ENCODE measurements around the gene TADA2A.
"Not testable (repeated sequence)": the region's sequence is repeated elsewhere in the genome, so short reads cannot be mapped to it uniquely, and the experiment has no call there.

Gene TADA2A

DNA sequence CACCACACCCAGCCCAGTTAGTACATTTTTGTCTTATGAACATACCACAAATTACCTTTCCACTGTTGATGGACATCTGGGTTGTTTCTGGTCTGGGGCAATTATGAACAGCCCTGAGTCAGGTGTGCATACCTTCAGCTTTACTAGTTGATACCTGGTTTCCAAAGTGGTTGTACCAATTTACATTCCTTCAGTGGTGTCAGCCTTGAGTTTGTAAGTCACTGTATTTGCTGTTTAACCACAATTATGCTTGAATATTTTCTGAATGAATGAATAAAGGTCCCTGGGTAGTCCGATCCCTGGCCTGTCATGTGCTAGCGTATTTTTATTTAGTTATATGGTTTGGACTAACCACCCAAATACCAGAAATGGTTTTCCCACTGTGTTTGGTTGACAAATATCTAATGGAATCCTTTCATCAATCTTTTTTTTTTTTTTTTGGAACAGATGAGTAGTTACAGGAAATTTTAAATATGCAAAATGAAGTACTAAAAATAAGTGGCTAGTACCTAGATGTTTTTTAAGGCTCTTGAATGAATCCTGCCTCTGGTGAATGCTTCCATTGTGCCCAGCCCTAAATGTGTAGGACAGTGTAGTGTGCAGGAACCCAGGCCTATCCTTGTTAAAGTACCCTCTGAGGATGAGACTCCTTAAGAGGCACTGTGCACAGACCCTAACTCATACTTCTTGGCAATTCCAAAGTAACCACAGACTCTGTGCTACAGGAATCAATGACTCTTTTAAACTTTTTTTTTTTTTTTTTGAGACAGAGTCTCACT, 86.8 kb downstream of the TADA2A start:
- no peak overlapping the region for H3K4me3 ChIP-seq (ENCODE audit: extremely low read depth, insufficient read depth, low read length, poor library complexity, severe bottlenecking)
- WGBS, 2 experiments (ENCODE audit: insufficient coverage in 2 of 2) = 100% methylated on average over 1 of the region's 2 CpGs; no CpG with 5 or more reads in 1 of the 2 experiments
- H3K27ac ChIP-seq (ENCODE audit: low read depth, low read length, severe bottlenecking) = no peak overlapping the region
- peaks cover 4% of the 10 kb centered on the region for H3K4me1 ChIP-seq (ENCODE audit: control insufficient read depth, insufficient read depth, low read length, poor library complexity, severe bottlenecking)
- H3K9me3 ChIP-seq (ENCODE audit: control insufficient read depth, low read length) = no peaks in the 10 kb centered on the region
- H3K36me3 ChIP-seq (ENCODE audit: control insufficient read depth, insufficient read depth, low read length) = no peaks in the 10 kb centered on the region

DNA sequence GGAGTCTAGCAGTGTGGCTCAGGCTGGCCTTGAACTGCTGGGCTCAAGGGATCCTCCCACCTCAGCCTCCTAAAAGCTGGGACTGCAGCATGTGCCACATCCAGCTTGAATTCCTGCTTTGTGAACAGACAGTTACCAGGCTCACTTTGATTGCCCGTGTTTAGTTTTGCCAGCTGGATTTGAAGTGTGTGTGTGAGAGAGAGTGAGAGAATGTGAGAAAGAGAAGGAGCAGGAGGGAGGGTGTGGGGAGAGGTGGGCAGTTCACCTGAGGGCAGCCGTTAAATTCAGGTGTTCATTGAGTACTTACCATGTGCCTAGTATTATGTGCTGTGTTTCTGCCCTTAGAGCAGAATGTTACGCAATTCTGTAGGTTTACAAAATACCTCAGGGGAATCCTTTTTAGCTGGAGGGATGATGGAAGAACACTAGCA, 87.7 kb downstream of the TADA2A start:
- Histone ChIP-seq H3K36me3 (ENCODE audit: control insufficient read depth, insufficient read depth, low read length) (no peaks in the 10 kb centered on the region), H3K4me3 (ENCODE audit: extremely low read depth, insufficient read depth, low read length, poor library complexity, severe bottlenecking) (no peak overlapping the region), H3K27ac (ENCODE audit: low read depth, low read length, severe bottlenecking) (no peak overlapping the region), H3K9me3 (ENCODE audit: control insufficient read depth, low read length) (no peaks in the 10 kb centered on the region), H3K4me1 (ENCODE audit: control insufficient read depth, insufficient read depth, low read length, poor library complexity, severe bottlenecking) (peaks cover 2% of the 10 kb centered on the region)
- WGBS, 2 experiments (ENCODE audit: insufficient coverage in 2 of 2) = 89 to 94% methylated on average over 3 of the region's 3 CpGs

DNA sequence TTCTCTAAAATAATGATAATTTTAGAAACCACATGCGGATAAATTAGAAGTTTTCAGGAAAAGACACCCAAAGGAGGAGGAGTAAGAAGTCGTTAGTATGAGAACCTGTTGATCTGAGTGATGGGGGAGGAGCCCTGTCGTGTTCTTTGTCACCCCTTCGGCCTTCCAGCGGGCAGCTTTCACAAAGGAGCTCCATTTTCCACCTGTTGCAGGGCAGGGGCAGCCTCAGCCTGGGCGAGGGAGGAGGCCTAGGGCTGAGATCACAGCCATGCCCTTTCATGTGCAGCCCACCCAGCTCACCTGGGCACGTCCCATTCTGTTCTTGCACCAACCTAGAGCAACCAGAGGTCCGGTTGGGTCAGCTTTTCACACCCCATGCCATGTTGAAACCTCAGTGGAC, 88.3 kb downstream of the TADA2A start:
- Histone ChIP-seq H3K27ac (ENCODE audit: low read depth, low read length, severe bottlenecking) (no peak overlapping the region), H3K4me3 (ENCODE audit: extremely low read depth, insufficient read depth, low read length, poor library complexity, severe bottlenecking) (no peak overlapping the region), H3K4me1 (ENCODE audit: control insufficient read depth, insufficient read depth, low read length, poor library complexity, severe bottlenecking) (peaks cover 2% of the 10 kb centered on the region), H3K36me3 (ENCODE audit: control insufficient read depth, insufficient read depth, low read length) (no peaks in the 10 kb centered on the region), H3K9me3 (ENCODE audit: control insufficient read depth, low read length) (no peaks in the 10 kb centered on the region)
- WGBS, 2 experiments (ENCODE audit: insufficient coverage in 2 of 2) = 56 to 57% methylated on average over 6 to 7 of the region's 8 CpGs

DNA sequence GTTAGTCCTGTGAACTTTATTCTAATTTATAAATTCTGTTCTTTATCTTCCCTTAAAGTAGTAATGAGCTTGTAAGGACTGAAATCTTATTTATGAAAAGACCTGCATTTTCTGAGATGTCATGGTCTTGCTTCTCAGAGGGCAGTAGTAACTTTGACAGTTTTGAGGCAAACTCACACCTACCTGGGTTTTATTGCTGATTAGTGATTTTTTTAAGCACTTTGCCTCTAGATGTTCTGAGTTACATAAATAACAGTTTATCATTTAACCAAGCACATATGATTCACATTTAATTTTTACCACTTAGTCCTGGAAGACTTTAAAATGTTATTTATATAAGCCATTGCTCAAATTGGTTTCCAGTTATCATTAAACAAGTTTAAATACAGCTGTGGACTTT, 93.7 kb downstream of the TADA2A start:
- H3K36me3 ChIP-seq (ENCODE audit: control insufficient read depth, insufficient read depth, low read length) = peaks cover 16% of the 10 kb centered on the region
- no peak overlapping the region for H3K4me3 ChIP-seq (ENCODE audit: extremely low read depth, insufficient read depth, low read length, poor library complexity, severe bottlenecking)
- H3K27ac ChIP-seq (ENCODE audit: low read depth, low read length, severe bottlenecking) = no peak overlapping the region
- H3K9me3 ChIP-seq (ENCODE audit: control insufficient read depth, low read length) = no peaks in the 10 kb centered on the region
- H3K4me1 ChIP-seq (ENCODE audit: control insufficient read depth, insufficient read depth, low read length, poor library complexity, severe bottlenecking) = no peaks in the 10 kb centered on the region

DNA sequence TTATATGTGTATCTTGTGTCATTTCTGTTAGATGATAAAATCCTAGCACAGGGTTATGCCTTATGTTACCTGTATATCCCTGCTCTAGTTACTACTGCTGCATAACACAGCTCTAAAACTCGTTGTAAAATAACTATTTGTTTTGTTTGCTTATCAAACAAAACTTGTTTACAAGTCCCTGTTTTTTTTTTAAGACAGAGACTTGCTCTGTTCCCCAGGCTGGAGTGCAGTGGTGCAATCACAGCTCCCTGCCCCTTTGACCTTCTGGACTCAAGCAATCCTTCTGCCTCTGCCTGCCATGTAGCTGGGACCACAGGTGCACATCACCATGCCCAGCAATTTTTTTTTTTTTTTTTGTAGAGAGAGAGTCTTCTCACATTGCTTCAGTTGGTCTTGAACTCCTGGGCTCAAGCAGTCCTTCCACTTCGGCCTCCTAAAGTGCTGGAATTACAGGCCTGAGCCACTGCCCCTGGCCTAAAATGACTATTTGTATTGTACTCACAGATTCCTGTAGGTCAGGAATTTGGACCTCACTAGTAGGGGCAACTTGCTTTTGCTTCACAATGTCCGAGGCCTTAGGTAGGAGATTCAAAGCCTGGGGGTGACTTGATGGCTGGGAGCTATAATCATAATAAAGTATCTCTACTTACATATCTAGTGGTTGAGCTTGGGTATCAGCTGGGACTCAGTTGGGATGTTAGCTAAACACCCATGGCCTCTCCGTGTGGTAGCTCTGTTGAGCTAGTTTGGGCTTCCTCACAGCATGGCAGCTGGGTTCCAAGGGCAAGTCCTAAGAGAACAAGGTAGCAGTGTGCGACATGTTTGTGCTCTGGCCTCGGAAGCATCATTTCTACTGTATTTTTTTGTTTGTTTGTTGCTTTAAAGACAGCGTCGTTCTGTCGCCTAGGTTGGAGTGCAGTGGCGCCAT, 95.6 kb downstream of the TADA2A start:
- Histone ChIP-seq H3K4me1 (ENCODE audit: control insufficient read depth, insufficient read depth, low read length, poor library complexity, severe bottlenecking) (no peaks in the 10 kb centered on the region), H3K9me3 (ENCODE audit: control insufficient read depth, low read length) (no peaks in the 10 kb centered on the region), H3K36me3 (ENCODE audit: control insufficient read depth, insufficient read depth, low read length) (peaks cover 16% of the 10 kb centered on the region), H3K27ac (ENCODE audit: low read depth, low read length, severe bottlenecking) (no peak overlapping the region), H3K4me3 (ENCODE audit: extremely low read depth, insufficient read depth, low read length, poor library complexity, severe bottlenecking) (no peak overlapping the region)
- 95% methylated on average over 8 of the region's 10 CpGs for WGBS, 2 experiments (ENCODE audit: insufficient coverage in 2 of 2)

DNA sequence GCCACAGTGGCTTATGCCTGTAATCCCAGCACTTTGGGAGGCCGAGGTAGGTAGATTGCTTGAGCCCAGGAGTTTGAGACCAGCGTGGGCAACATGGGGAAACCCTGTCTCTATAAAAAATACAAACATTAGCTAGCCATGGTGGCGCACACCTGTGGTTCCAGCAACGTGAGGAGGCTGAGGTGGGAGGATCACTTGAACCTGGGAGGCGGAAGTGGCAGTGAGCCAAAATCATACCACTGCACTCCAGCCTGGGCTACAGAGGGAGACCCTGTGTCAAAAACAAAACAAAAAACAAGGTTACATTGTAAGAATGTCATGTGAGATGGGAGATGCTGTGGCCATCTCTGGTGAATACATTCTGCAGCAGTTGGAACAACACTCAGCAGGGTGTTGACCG, 96.5 kb downstream of the TADA2A start:
- no peak overlapping the region for H3K4me3 ChIP-seq (ENCODE audit: extremely low read depth, insufficient read depth, low read length, poor library complexity, severe bottlenecking)
- no peaks in the 10 kb centered on the region for H3K9me3 ChIP-seq (ENCODE audit: control insufficient read depth, low read length)
- peaks cover 22% of the 10 kb centered on the region for H3K36me3 ChIP-seq (ENCODE audit: control insufficient read depth, insufficient read depth, low read length)
- H3K27ac ChIP-seq (ENCODE audit: low read depth, low read length, severe bottlenecking) = no peak overlapping the region
- WGBS, 2 experiments (ENCODE audit: insufficient coverage in 2 of 2) = 87 to 96% methylated on average over 3 of the region's 6 CpGs
- no peaks in the 10 kb centered on the region for H3K4me1 ChIP-seq (ENCODE audit: control insufficient read depth, insufficient read depth, low read length, poor library complexity, severe bottlenecking)

DNA sequence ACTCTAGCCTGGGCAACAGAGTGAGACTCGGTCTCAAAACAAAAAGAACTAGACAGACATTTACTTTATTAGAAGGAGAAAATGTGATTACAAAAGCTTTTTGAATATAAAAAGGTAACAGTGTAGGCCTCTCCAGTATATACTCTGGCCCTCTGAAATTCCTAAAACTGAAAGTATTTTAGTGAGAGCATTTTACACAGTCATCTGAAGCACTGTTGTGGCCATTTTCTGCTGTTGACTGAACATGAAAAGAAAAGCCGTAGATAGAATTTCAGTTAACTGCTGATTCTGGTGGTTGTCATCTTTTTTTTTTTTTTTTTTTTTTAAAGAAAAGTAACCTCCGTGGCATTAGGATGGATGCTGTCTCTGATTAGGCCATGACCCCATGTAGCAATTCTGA, 98.6 kb downstream of the TADA2A start:
- Histone ChIP-seq H3K27ac (ENCODE audit: low read depth, low read length, severe bottlenecking) (no peak overlapping the region), H3K4me3 (ENCODE audit: extremely low read depth, insufficient read depth, low read length, poor library complexity, severe bottlenecking) (no peak overlapping the region), H3K9me3 (ENCODE audit: control insufficient read depth, low read length) (no peaks in the 10 kb centered on the region), H3K36me3 (ENCODE audit: control insufficient read depth, insufficient read depth, low read length) (peaks cover 27% of the 10 kb centered on the region), H3K4me1 (ENCODE audit: control insufficient read depth, insufficient read depth, low read length, poor library complexity, severe bottlenecking) (no peaks in the 10 kb centered on the region)
- WGBS, 2 experiments (ENCODE audit: insufficient coverage in 2 of 2) = 80 to 100% methylated on average over 1 of the region's 3 CpGs

DNA sequence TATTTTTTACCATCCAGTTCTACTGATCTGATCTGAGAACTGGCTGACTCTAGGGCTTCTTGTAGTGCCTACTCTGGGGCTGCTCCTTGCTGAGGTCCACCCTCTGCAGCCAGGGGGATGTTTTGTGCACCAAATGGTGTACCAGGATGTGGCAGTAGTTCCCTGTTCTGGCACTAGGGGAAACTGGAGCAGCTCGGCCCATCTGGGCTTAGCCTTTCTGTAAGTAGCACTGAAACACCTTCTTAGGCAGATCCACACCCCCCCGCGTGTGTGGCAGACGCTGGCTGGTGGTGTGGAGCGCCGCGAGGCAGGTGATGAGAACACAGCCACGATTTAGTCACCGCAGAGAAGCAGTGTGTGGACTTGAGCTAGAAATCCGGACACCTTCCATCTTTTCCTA, 100.0 kb downstream of the TADA2A start:
- H3K27ac ChIP-seq (ENCODE audit: low read depth, low read length, severe bottlenecking) = no peak overlapping the region
- no peak overlapping the region for H3K4me3 ChIP-seq (ENCODE audit: extremely low read depth, insufficient read depth, low read length, poor library complexity, severe bottlenecking)
- peaks cover 34% of the 10 kb centered on the region for H3K36me3 ChIP-seq (ENCODE audit: control insufficient read depth, insufficient read depth, low read length)
- whole genome bisulfite sequencing, 2 experiments (ENCODE audit: insufficient coverage in 2 of 2) = 58 to 73% methylated on average over 10 of the region's 10 CpGs
- no peaks in the 10 kb centered on the region for H3K9me3 ChIP-seq (ENCODE audit: control insufficient read depth, low read length)
- H3K4me1 ChIP-seq (ENCODE audit: control insufficient read depth, insufficient read depth, low read length, poor library complexity, severe bottlenecking) = no peaks in the 10 kb centered on the region

DNA sequence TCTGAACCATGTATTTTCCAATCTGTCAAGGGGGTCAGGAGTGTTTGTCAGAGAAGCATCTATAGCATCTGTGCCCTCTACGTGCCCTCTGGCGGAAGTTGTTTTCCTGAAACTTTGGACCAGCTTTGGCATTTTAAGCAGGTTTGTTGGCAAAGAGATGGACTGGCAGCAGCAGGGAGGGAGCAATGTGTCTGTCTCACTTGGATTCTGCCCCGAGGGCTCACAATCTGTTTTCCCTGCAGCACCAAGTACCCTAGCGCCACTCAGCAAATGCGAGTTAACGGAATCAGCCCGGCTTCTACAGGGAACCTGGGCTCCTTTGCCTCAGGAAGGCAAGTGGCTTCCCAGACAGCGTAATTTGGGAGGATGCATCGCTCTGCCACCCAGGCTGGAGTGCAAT, 100.4 kb downstream of the TADA2A start:
- Histone ChIP-seq H3K4me1 (ENCODE audit: control insufficient read depth, insufficient read depth, low read length, poor library complexity, severe bottlenecking) (no peaks in the 10 kb centered on the region), H3K9me3 (ENCODE audit: control insufficient read depth, low read length) (no peaks in the 10 kb centered on the region), H3K36me3 (ENCODE audit: control insufficient read depth, insufficient read depth, low read length) (peaks cover 32% of the 10 kb centered on the region), H3K27ac (ENCODE audit: low read depth, low read length, severe bottlenecking) (no peak overlapping the region), H3K4me3 (ENCODE audit: extremely low read depth, insufficient read depth, low read length, poor library complexity, severe bottlenecking) (no peak overlapping the region)
- 91 to 97% methylated on average over 9 of the region's 9 CpGs for WGBS, 2 experiments (ENCODE audit: insufficient coverage in 2 of 2)

DNA sequence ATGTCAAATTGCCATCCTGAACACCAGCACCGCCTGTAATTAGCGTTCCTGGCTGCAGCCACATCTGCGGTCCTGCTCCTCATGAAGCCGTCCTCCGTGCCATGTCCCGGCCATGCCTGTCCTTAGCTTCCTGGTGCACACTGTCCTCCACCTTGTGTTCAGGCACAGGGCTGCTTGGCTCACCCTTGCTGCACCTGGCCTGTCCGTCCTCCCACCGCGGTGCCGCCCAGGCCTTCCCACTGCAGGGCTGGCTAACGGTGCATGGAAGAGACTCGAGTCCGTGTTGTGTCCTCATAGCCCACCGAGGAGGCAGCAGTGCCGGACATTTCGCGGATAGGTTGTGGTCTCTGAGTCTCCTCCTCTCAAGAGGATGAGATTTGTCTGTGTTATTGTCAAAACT, 103.4 kb downstream of the TADA2A start:
- no peak overlapping the region for H3K27ac ChIP-seq (ENCODE audit: low read depth, low read length, severe bottlenecking)
- no peak overlapping the region for H3K4me3 ChIP-seq (ENCODE audit: extremely low read depth, insufficient read depth, low read length, poor library complexity, severe bottlenecking)
- WGBS, 2 experiments (ENCODE audit: insufficient coverage in 2 of 2) = 95 to 97% methylated on average over 17 of the region's 17 CpGs
- H3K36me3 ChIP-seq (ENCODE audit: control insufficient read depth, insufficient read depth, low read length) = peaks cover 50% of the 10 kb centered on the region
- H3K4me1 ChIP-seq (ENCODE audit: control insufficient read depth, insufficient read depth, low read length, poor library complexity, severe bottlenecking) = peaks cover 14% of the 10 kb centered on the region
- no peaks in the 10 kb centered on the region for H3K9me3 ChIP-seq (ENCODE audit: control insufficient read depth, low read length)

DNA sequence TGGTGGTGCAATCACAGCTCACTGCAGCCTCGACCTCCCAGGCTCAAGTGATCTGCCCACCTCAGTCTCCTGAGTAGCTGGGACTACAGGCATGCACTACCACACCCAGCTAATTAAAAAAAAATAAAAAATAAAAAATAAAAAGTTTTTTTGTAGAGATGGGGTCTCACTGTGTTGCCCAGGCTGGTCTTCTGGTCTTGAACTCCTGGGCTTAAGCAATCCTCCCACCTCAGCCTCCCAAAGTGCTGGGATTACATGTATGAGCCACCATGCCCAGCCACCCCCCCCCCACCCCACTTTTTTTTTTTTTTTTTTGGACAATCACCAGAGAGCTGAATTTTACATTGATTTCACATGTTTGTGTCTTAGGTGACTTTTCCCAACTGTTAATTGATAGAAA, 105.0 kb downstream of the TADA2A start:
- 67% methylated on average over 1 of the region's 1 CpG; no CpG with 5 or more reads in 1 of the 2 experiments for WGBS, 2 experiments (ENCODE audit: insufficient coverage in 2 of 2)
- not testable (repeated sequence) for H3K27ac ChIP-seq (ENCODE audit: low read depth, low read length, severe bottlenecking); H3K4me3 ChIP-seq (ENCODE audit: extremely low read depth, insufficient read depth, low read length, poor library complexity, severe bottlenecking); H3K9me3 ChIP-seq (ENCODE audit: control insufficient read depth, low read length)
- Histone ChIP-seq H3K4me1 (ENCODE audit: control insufficient read depth, insufficient read depth, low read length, poor library complexity, severe bottlenecking) (peaks cover 25% of the 10 kb centered on the region), H3K36me3 (ENCODE audit: control insufficient read depth, insufficient read depth, low read length) (peaks cover 55% of the 10 kb centered on the region)
